ENCODE data around the gene CNTRL. TPM values are rescaled to one million over a fixed set of nuclear protein-coding genes. Genes with fewer than 3 reads are reported as not detected.
"Not testable (repeated sequence)": the region's sequence is repeated elsewhere in the genome, so short reads cannot be mapped to it uniquely, and the experiment has no call there.

The CNTRL gene
- total and polyA plus RNA-seq, 5 donors from 2014 or later, result 12.2 to 135 (median 15.9) TPM

- ATAC-seq (ENCODE audit: low read depth in 2 of 2) (peak; percentile 100), DNase-seq (peak; percentile 94 to 98 (median 96))
- peaks cover 52% of the 10 kb centered on the region for H3K4me1 ChIP-seq (ENCODE audit: control insufficient read depth, insufficient read depth, low read length, poor library complexity, severe bottlenecking)
- H3K4me3 Mint-ChIP-seq, result peak overlapping the region; percentile 83 to 90 (median 88)
- peaks cover 29% of the 10 kb centered on the region for H3K36me3 ChIP-seq (ENCODE audit: control insufficient read depth, insufficient read depth, low read length)
- peak overlapping the region; percentile 83 to 97 (median 93) for H3K27ac Mint-ChIP-seq
- H3K9me3 ChIP-seq (ENCODE audit: control insufficient read depth in 2 of 2, low read length in 2 of 2), result no peaks in the 10 kb centered on the region
- peak overlapping the region; percentile 85 for H3K27ac ChIP-seq (ENCODE audit: insufficient read depth, low read length, poor library complexity, severe bottlenecking)
- H3K9me3 Mint-ChIP-seq, result peaks cover 0 to 1% (median 0%) of the 10 kb centered on the region in 7 donors
- H3K27me3 Mint-ChIP-seq, result peaks cover 5% of the 10 kb centered on the region
- H3K27me3 ChIP-seq (ENCODE audit: control insufficient read depth, insufficient read depth, low read length), result no peaks in the 10 kb centered on the region
- H3K36me3 Mint-ChIP-seq, result peaks cover 26% of the 10 kb centered on the region
- H3K4me1 Mint-ChIP-seq, result peaks cover 34 to 62% (median 43%) of the 10 kb centered on the region in 4 donors
- H3K4me3 ChIP-seq (ENCODE audit: low read depth, low read length), result peak overlapping the region; percentile 96
These were observed 46.9 kb downstream of the CNTRL start for GRCh38 chr9:121121582-121122087.

DNA sequence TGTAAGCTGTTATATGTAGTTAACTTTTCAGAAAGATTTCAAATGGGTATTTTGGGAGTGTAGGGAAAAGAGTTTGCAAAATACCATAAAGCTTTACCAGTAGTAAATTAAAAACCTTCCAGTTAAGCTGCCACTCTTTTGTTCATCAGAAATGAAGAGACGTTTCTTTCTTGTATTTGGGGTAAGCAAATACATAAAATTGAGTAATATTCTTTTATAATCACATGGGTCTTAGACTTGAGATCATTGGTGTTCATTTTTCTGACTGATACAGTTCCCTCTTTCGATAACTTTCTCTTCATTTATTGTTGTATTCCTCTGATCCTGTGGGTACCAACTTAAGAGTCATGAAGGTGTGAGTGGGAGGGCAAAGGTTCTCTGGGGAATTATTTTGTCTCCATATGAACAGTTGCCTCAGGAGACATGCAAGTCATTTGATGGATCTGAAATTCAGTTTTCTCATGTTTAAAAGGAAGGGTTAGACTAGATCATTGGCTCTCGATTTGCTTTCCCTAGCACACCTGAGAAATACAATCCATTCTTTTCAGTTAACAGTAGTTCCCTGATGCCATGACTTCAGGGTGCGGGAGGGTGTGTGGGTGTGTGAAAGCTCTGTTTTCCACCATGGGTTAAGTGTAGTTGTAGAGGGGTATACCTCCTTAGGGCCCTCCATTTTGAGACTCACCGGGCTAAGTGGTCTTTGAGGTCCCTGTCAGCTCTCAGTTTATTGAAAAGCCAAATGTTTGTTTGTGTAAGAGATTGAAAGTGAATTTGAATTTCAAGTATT lies 47.7 kb downstream of the CNTRL start:
- H3K4me1 ChIP-seq (ENCODE audit: control insufficient read depth, insufficient read depth, low read length, poor library complexity, severe bottlenecking), result peaks cover 52% of the 10 kb centered on the region
- peak overlapping the region; percentile 83 to 97 (median 93) for H3K27ac Mint-ChIP-seq
- peak overlapping the region; percentile 96 for H3K4me3 ChIP-seq (ENCODE audit: low read depth, low read length)
- ATAC-seq (ENCODE audit: low read depth in 2 of 2) (no peak), DNase-seq (peak in 2 of 3 donors; percentile 9 to 30)
- peaks cover 0 to 1% (median 0%) of the 10 kb centered on the region in 7 donors for H3K9me3 Mint-ChIP-seq
- H3K9me3 ChIP-seq (ENCODE audit: control insufficient read depth in 2 of 2, low read length in 2 of 2), result no peaks in the 10 kb centered on the region
- peak overlapping the region; percentile 85 for H3K27ac ChIP-seq (ENCODE audit: insufficient read depth, low read length, poor library complexity, severe bottlenecking)
- no peaks in the 10 kb centered on the region for H3K27me3 ChIP-seq (ENCODE audit: control insufficient read depth, insufficient read depth, low read length)
- peaks cover 33% of the 10 kb centered on the region for H3K36me3 Mint-ChIP-seq
- H3K4me1 Mint-ChIP-seq, result peaks cover 34 to 70% (median 46%) of the 10 kb centered on the region in 4 donors
- H3K36me3 ChIP-seq (ENCODE audit: control insufficient read depth, insufficient read depth, low read length), result peaks cover 34% of the 10 kb centered on the region
- H3K27me3 Mint-ChIP-seq, result peaks cover 5% of the 10 kb centered on the region
- H3K4me3 Mint-ChIP-seq, result peak overlapping the region; percentile 83 to 90 (median 88)

DNA sequence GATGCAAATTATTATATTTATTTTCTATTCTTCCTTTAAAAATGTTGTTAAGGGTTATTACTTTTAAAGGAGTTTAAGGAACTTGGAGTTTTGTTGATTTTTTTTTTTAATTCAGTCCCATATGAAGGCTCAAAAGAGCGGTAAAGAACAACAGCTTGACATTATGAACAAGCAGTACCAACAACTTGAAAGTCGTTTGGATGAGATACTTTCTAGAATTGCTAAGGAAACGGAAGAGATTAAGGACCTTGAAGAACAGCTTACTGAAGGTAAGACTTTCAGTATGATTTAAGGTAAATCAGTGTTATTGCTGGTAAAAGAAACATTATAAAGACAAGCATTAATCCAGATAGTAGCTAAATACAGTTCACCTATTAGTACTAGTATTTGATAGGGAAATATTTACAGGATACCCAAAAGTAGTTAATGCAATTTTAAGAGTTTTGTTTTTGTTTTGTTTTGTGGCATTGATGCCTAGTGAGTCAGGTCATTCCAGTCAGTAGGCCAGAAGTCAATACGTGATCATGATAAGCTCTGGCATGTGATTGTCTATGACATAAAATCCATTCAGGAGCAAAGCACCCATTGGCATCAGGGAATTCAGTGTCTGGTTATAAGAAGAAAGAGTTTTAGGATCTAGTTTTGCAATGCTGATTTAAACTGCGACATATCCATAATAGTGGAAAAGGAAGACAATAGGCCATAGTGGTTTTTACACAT lies 49.2 kb downstream of the CNTRL start:
- H3K4me1 Mint-ChIP-seq, result peaks cover 27 to 75% (median 51%) of the 10 kb centered on the region in 4 donors
- Histone ChIP-seq H3K4me1 (ENCODE audit: control insufficient read depth, insufficient read depth, low read length, poor library complexity, severe bottlenecking) (peaks cover 52% of the 10 kb centered on the region), H3K27ac (ENCODE audit: insufficient read depth, low read length, poor library complexity, severe bottlenecking) (peak overlapping the region; percentile 85), H3K9me3 (ENCODE audit: control insufficient read depth in 2 of 2, low read length in 2 of 2) (peaks cover 0 to 1% of the 10 kb centered on the region in 2 experiments), H3K36me3 (ENCODE audit: control insufficient read depth, insufficient read depth, low read length) (peaks cover 32% of the 10 kb centered on the region), H3K27me3 (ENCODE audit: control insufficient read depth, insufficient read depth, low read length) (no peaks in the 10 kb centered on the region), H3K4me3 (ENCODE audit: low read depth, low read length) (peak overlapping the region; percentile 96)
- peaks cover 0 to 5% (median 1%) of the 10 kb centered on the region in 7 donors for H3K9me3 Mint-ChIP-seq
- DNase-seq (peak in 1 of 3 donors; percentile 54), ATAC-seq (ENCODE audit: low read depth in 2 of 2) (no peak)
- peak overlapping the region; percentile 74 to 90 (median 87) for H3K4me3 Mint-ChIP-seq
- peaks cover 46% of the 10 kb centered on the region for H3K36me3 Mint-ChIP-seq
- H3K27ac Mint-ChIP-seq, result peak overlapping the region; percentile 42 to 88 (median 83)
- peaks cover 5% of the 10 kb centered on the region for H3K27me3 Mint-ChIP-seq

GRCh38 chr9:121125590-121125989 lies 50.8 kb downstream of the CNTRL start:
- Mint-ChIP-seq H3K27ac (peak overlapping the region in 2 of 3 donors; percentile 21 to 59), H3K4me1 (peaks cover 26 to 81% (median 55%) of the 10 kb centered on the region in 4 donors), H3K27me3 (peaks cover under 1% of the 10 kb centered on the region), H3K4me3 (peak overlapping the region; percentile 46 to 75 (median 67)), H3K36me3 (peaks cover 56% of the 10 kb centered on the region), H3K9me3 (peaks cover 0 to 20% (median 4%) of the 10 kb centered on the region in 7 donors)
- peaks cover 32% of the 10 kb centered on the region for H3K36me3 ChIP-seq (ENCODE audit: control insufficient read depth, insufficient read depth, low read length)
- no peaks in the 10 kb centered on the region for H3K27me3 ChIP-seq (ENCODE audit: control insufficient read depth, insufficient read depth, low read length)
- H3K4me3 ChIP-seq (ENCODE audit: low read depth, low read length), result peak overlapping the region; percentile 51
- peaks cover 47% of the 10 kb centered on the region for H3K4me1 ChIP-seq (ENCODE audit: control insufficient read depth, insufficient read depth, low read length, poor library complexity, severe bottlenecking)
- ATAC-seq (ENCODE audit: low read depth in 2 of 2), result no peak
- no peak for DNase-seq
- H3K27ac ChIP-seq (ENCODE audit: insufficient read depth, low read length, poor library complexity, severe bottlenecking), result no peak overlapping the region
- H3K9me3 ChIP-seq (ENCODE audit: control insufficient read depth in 2 of 2, low read length in 2 of 2), result peaks cover 0 to 1% of the 10 kb centered on the region in 2 experiments

GRCh38 chr9:121129384-121129783 lies 54.6 kb downstream of the CNTRL start:
- H3K9me3 ChIP-seq (ENCODE audit: control insufficient read depth in 2 of 2, low read length in 2 of 2); H3K27ac ChIP-seq (ENCODE audit: insufficient read depth, low read length, poor library complexity, severe bottlenecking); H3K4me3 ChIP-seq (ENCODE audit: low read depth, low read length); H3K27me3 Mint-ChIP-seq; H3K27me3 ChIP-seq (ENCODE audit: control insufficient read depth, insufficient read depth, low read length); DNase-seq; ATAC-seq (ENCODE audit: low read depth in 2 of 2): not testable (repeated sequence)
- Mint-ChIP-seq H3K4me3 (peak overlapping the region; percentile 18 to 63 (median 53)), H3K27ac (peak overlapping the region; percentile 44 to 99 (median 94)), H3K36me3 (peaks cover 73% of the 10 kb centered on the region), H3K9me3 (peaks cover 0 to 37% (median 8%) of the 10 kb centered on the region in 7 donors), H3K4me1 (peaks cover 19 to 88% (median 65%) of the 10 kb centered on the region in 4 donors)
- Histone ChIP-seq H3K36me3 (ENCODE audit: control insufficient read depth, insufficient read depth, low read length) (peaks cover 31% of the 10 kb centered on the region), H3K4me1 (ENCODE audit: control insufficient read depth, insufficient read depth, low read length, poor library complexity, severe bottlenecking) (peaks cover 44% of the 10 kb centered on the region)

DNA sequence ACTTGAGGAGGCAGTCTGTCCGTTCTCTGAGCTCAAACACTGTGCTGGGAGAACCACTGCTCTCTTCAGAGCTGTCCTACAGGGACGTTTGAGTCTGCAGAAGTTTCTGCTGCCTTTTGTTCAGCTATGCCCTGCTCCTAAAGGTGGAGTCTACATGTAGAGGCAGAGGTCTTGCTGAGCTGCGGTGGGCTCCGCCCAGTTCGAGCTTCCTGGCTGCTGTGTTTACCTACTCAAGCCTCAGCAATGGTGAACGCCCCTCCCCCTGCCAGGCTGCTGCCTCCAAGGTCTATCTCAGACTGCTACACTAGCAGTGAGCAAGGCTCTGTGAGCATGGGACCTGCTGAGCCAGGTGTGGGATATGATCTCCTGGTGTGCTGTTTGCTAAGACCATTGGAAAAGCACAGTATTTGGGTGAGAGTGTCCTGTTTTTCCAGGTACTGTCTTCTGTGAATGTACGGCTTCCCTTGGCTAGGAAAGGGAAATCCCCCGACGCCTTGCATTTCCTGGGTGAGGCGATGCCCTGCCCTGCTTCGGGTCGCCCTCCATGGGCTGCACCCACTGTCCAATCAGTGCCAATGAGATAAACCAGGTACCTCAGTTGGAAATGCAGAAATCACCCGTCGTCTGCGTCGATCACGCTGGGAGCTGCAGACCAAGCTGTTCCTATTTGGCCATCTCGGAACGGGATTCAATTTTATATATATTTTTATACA lies 58.5 kb downstream of the CNTRL start:
- H3K4me3 ChIP-seq (ENCODE audit: low read depth, low read length), result peak overlapping the region; percentile 76
- Mint-ChIP-seq H3K27ac (peak overlapping the region; percentile 79 to 99 (median 94)), H3K27me3 (no peaks in the 10 kb centered on the region), H3K9me3 (peaks cover 0 to 35% (median 7%) of the 10 kb centered on the region in 7 donors), H3K36me3 (peaks cover 67% of the 10 kb centered on the region), H3K4me3 (peak overlapping the region; percentile 62 to 87 (median 83)), H3K4me1 (peaks cover 20 to 97% (median 76%) of the 10 kb centered on the region in 4 donors)
- no peaks in the 10 kb centered on the region for H3K27me3 ChIP-seq (ENCODE audit: control insufficient read depth, insufficient read depth, low read length)
- H3K4me1 ChIP-seq (ENCODE audit: control insufficient read depth, insufficient read depth, low read length, poor library complexity, severe bottlenecking), result peaks cover 34% of the 10 kb centered on the region
- H3K9me3 ChIP-seq (ENCODE audit: control insufficient read depth in 2 of 2, low read length in 2 of 2), result peaks cover 0 to 1% of the 10 kb centered on the region in 2 experiments
- H3K27ac ChIP-seq (ENCODE audit: insufficient read depth, low read length, poor library complexity, severe bottlenecking), result peak overlapping the region; percentile 65
- peaks cover 28% of the 10 kb centered on the region for H3K36me3 ChIP-seq (ENCODE audit: control insufficient read depth, insufficient read depth, low read length)
- DNase-seq (peak; percentile 58 to 94 (median 82)), ATAC-seq (ENCODE audit: low read depth in 2 of 2) (peak; percentile 100)

DNA sequence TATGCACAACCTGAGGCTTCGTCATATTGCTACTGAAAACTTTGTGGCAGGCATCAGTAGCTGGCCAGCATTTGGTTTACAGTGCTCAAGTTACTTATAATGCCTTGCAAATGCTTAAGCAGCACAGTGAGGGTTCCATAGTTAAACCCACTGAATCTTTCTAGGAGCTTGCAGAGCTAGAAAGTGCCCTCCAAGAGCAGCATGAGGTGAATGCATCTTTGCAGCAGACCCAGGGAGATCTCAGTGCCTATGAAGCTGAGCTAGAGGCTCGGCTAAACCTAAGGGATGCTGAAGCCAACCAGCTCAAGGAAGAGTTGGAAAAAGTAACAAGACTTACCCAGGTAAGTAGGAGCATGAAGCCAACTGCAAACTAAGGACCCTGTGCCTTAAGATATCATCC lies 60.9 kb downstream of the CNTRL start:
- ATAC-seq (ENCODE audit: low read depth in 2 of 2) (no peak), DNase-seq (no peak)
- no peak overlapping the region for H3K27ac ChIP-seq (ENCODE audit: insufficient read depth, low read length, poor library complexity, severe bottlenecking)
- no peaks in the 10 kb centered on the region for H3K9me3 ChIP-seq (ENCODE audit: control insufficient read depth in 2 of 2, low read length in 2 of 2)
- Mint-ChIP-seq H3K27ac (peak overlapping the region; percentile 65 to 89 (median 83)), H3K4me1 (peaks cover 14 to 90% (median 68%) of the 10 kb centered on the region in 4 donors), H3K36me3 (peaks cover 64% of the 10 kb centered on the region), H3K4me3 (peak overlapping the region in 1 of 4 donors; percentile 33), H3K9me3 (peaks cover 0 to 17% (median 7%) of the 10 kb centered on the region in 7 donors), H3K27me3 (no peaks in the 10 kb centered on the region)
- no peaks in the 10 kb centered on the region for H3K27me3 ChIP-seq (ENCODE audit: control insufficient read depth, insufficient read depth, low read length)
- H3K4me3 ChIP-seq (ENCODE audit: low read depth, low read length), result no peak overlapping the region
- H3K4me1 ChIP-seq (ENCODE audit: control insufficient read depth, insufficient read depth, low read length, poor library complexity, severe bottlenecking), result peaks cover 34% of the 10 kb centered on the region
- peaks cover 52% of the 10 kb centered on the region for H3K36me3 ChIP-seq (ENCODE audit: control insufficient read depth, insufficient read depth, low read length)
